HepG2 (cell line): ENCODE results near the gene EWSR1. TPM values are rescaled to one million over a fixed set of nuclear protein-coding genes. Genes with fewer than 3 reads are reported as not detected.

Experiments
- ATAC-seq: fragments of 200-7000 bp; cut with Tn5 transposase; 3 replicates; pipeline ENCODE4 v1.9.1; 2020; ENCODE audit warnings: mild to moderate bottlenecking, moderate library complexity
- BruUV-seq: library from RNA; stranded (reverse); fragments of 400-500 nt; replicated peaks from 2 replicates; lab custom pipeline; 2021; lab: Mats Ljungman, UMichigan
- CTCF ChIA-PET: fragments of 300-600 bp; formaldehyde crosslinking; extraction: SDS; loops from one replicate; lab custom pipeline; 2021; ENCODE audit warnings: low total read pairs, inconsistent platforms, low intra/inter-chr PET ratio; lab: Yijun Ruan, JAX
- POLR2A ChIA-PET: fragments of 350-600 bp; sonication (Branson Sonifier 250); formaldehyde crosslinking; loops from one replicate; lab custom pipeline; 2020; ENCODE audit warnings: antibody characterized with exemption, inconsistent platforms; lab: Yijun Ruan, JAX
- DNase-seq: peaks from one replicate; pipeline ENCODE4 v3.0.0-alpha.2; 2015; ENCODE audit warnings: low spot score
- FAIRE-seq: peaks from 3 replicates; lab custom pipeline; 2011; peaks lifted over from hg19 to GRCh38; lab: Jason Lieb, UNC
- H2AFZ ChIP-seq: one replicate; pipeline ENCODE4 v1.6.1; 2011; ENCODE audit warnings: low read length, inconsistent platforms
- H3K27ac ChIP-seq: fragments of 300-600 bp; 3 replicates; pipeline ENCODE4 v1.8.0; 2011; ENCODE audit warnings: mixed run types, mild to moderate bottlenecking, mixed read lengths, low read length, inconsistent platforms; ENCODE audit not compliant: insufficient read depth; ENCODE audit errors: extremely low read length
- H3K27me3 ChIP-seq, 2 experiments: fragments of 200-600 bp in 1 of 2; 2 replicates in 1 of 2; 3 replicates in 1 of 2; pipeline versions ENCODE4 v1.6.0 to v1.8.0; 2011; ENCODE audit warnings: low read length in 2 of 2, mild to moderate bottlenecking in 2 of 2, moderate library complexity in 2 of 2, inconsistent platforms in 1 of 2; ENCODE audit not compliant: insufficient read depth in 2 of 2, control insufficient read depth in 1 of 2
- H3K36me3 ChIP-seq, 2 experiments: fragments of 200-600 bp in 1 of 2; replicated peaks in 1 of 2; 2 replicates in 1 of 2; 3 replicates in 1 of 2; pipeline versions ENCODE4 v1.5.1 to v1.8.0; 2011; ENCODE audit warnings: low read length in 2 of 2, inconsistent platforms in 1 of 2; ENCODE audit not compliant: insufficient read depth in 2 of 2, control insufficient read depth in 1 of 2
- H3K4me1 ChIP-seq: 2 replicates; pipeline ENCODE4 v1.5.1; 2012; ENCODE audit warnings: low read length, inconsistent platforms; ENCODE audit not compliant: insufficient read depth
- H3K4me2 ChIP-seq: 2 replicates; pipeline ENCODE4 v1.6.0; 2011; ENCODE audit warnings: low read depth, low read length, inconsistent platforms
- H3K4me3 ChIP-seq, 3 experiments: fragments of 200-600 bp in 1 of 3; sonication (generic), shearing (Covaris generic) in 1 of 3; replicated peaks in 1 of 3; 2 replicates each; pipeline ENCODE4 v1.5.1; 2011 to 2016; ENCODE audit warnings: low read length in 3 of 3, inconsistent platforms in 2 of 3, low read depth in 2 of 3, mild to moderate bottlenecking in 2 of 3, control low read depth in 1 of 3, mixed read lengths in 1 of 3; ENCODE audit not compliant: insufficient read depth in 1 of 3
- H3K79me2 ChIP-seq: one replicate; pipeline ENCODE4 v1.6.1; 2011; ENCODE audit warnings: low read length, inconsistent platforms; ENCODE audit not compliant: insufficient read depth
- H3K9ac ChIP-seq: 2 replicates; pipeline ENCODE4 v1.6.0; 2011; ENCODE audit warnings: mild to moderate bottlenecking, low read depth, low read length, inconsistent platforms; ENCODE audit not compliant: insufficient read depth
- H3K9me3 ChIP-seq: 2 replicates; pipeline ENCODE4 v1.5.1; 2012; ENCODE audit warnings: mild to moderate bottlenecking, low read length
- H4K20me1 ChIP-seq: 2 replicates; pipeline ENCODE4 v1.6.0; 2011; ENCODE audit warnings: inconsistent platforms, mild to moderate bottlenecking, low read length, moderate library complexity; ENCODE audit not compliant: insufficient read depth
- ARNT ChIP-seq: fragments of 450-650 bp; IDR thresholded peaks from 2 replicates; pipeline ENCODE4 v1.6.1; 2017
- ARNTL ChIP-seq: sonication (generic); formaldehyde crosslinking; IDR thresholded peaks from 2 replicates; pipeline ENCODE4 v1.4.0; 2020; ENCODE audit warnings: mild to moderate bottlenecking, missing genetic modification reagents
- CREB1 ChIP-seq, 2 experiments: fragments of 450-650 bp in 1 of 2; IDR thresholded peaks; 2 replicates each; pipeline ENCODE4 v1.6.1; 2016 to 2017; ENCODE audit warnings: control low read depth in 1 of 2, mild to moderate bottlenecking in 1 of 2, missing compliant biosample characterization in 1 of 2, missing genetic modification characterization in 1 of 2
- DR1 ChIP-seq: sonication (generic); formaldehyde crosslinking; IDR thresholded peaks from 2 replicates; pipeline ENCODE4 v1.8.0; 2021; ENCODE audit warnings: mild to moderate bottlenecking, missing genetic modification reagents, inconsistent platforms
- FOXP1 ChIP-seq, 2 experiments: fragments of 450-650 bp in 1 of 2; IDR thresholded peaks; 2 replicates each; pipeline ENCODE4 v1.6.1; 2017 to 2018; ENCODE audit warnings: antibody characterized with exemption in 1 of 2
- HNRNPLL ChIP-seq: fragments of 200-400 bp; formaldehyde crosslinking; IDR thresholded peaks from 2 replicates; pipeline ENCODE4 v1.6.1; 2017; ENCODE audit warnings: mild to moderate bottlenecking, low read depth, low read length; ENCODE audit not compliant: poor library complexity, severe bottlenecking
- MED8 ChIP-seq: sonication (generic); formaldehyde crosslinking; IDR thresholded peaks from 2 replicates; pipeline ENCODE4 v1.8.1; 2023; ENCODE audit warnings: mild to moderate bottlenecking, missing genetic modification reagents; ENCODE audit not compliant: insufficient replicate concordance
- NFE2L1 ChIP-seq: sonication (generic); formaldehyde crosslinking; IDR thresholded peaks from 2 replicates; pipeline ENCODE4 v1.4.0; 2020; ENCODE audit warnings: missing genetic modification reagents, mild to moderate bottlenecking, borderline replicate concordance
- REPIN1 ChIP-seq: sonication (generic); formaldehyde crosslinking; IDR thresholded peaks from 2 replicates; pipeline ENCODE4 v1.8.0; 2022; ENCODE audit warnings: missing genetic modification reagents, low read depth, mild to moderate bottlenecking, borderline replicate concordance
- SMAD1 ChIP-seq: sonication (generic); formaldehyde crosslinking; IDR thresholded peaks from 2 replicates; pipeline ENCODE4 v1.4.0; 2020; ENCODE audit warnings: missing genetic modification reagents, low read depth, mild to moderate bottlenecking, borderline replicate concordance
- SNAPC5 ChIP-seq: sonication (generic); formaldehyde crosslinking; IDR thresholded peaks from 2 replicates; pipeline ENCODE4 v1.8.1; 2023; ENCODE audit warnings: mild to moderate bottlenecking, missing genetic modification reagents, borderline replicate concordance
- TERF1 ChIP-seq: sonication (generic); formaldehyde crosslinking; IDR thresholded peaks from 2 replicates; pipeline ENCODE4 v1.8.0; 2022; ENCODE audit warnings: mild to moderate bottlenecking, missing genetic modification reagents, moderate library complexity
- ZFAT ChIP-seq: sonication (generic); formaldehyde crosslinking; conservative IDR thresholded peaks from 2 replicates; pipeline ENCODE4 v1.8.1; 2023; ENCODE audit warnings: missing genetic modification reagents, inconsistent platforms
- ZFY ChIP-seq: sonication (generic); formaldehyde crosslinking; IDR thresholded peaks from 2 replicates; pipeline ENCODE4 v1.4.0; 2020; ENCODE audit warnings: missing genetic modification reagents
- ZNF121 ChIP-seq: sonication (generic); formaldehyde crosslinking; IDR thresholded peaks from 2 replicates; pipeline ENCODE4 v1.5.0; 2020; ENCODE audit warnings: mild to moderate bottlenecking, missing genetic modification reagents
- ZNF383 ChIP-seq: sonication (generic); formaldehyde crosslinking; IDR thresholded peaks from 2 replicates; pipeline ENCODE4 v1.4.0; 2020; ENCODE audit warnings: missing genetic modification reagents, mild to moderate bottlenecking, borderline replicate concordance
- ZNF414 ChIP-seq: sonication (generic); formaldehyde crosslinking; IDR thresholded peaks from 2 replicates; pipeline ENCODE4 v1.5.0; 2020; ENCODE audit warnings: missing genetic modification reagents
- ZNF550 ChIP-seq: sonication (generic); formaldehyde crosslinking; IDR thresholded peaks from 2 replicates; pipeline ENCODE4 v1.4.0; 2020; ENCODE audit warnings: mild to moderate bottlenecking, missing genetic modification reagents, borderline replicate concordance
- ZNF614 ChIP-seq: IDR thresholded peaks from 2 replicates; pipeline ENCODE4 v1.6.1; 2018; ENCODE audit warnings: missing biosample characterization, missing genetic modification reagents, inconsistent platforms, borderline replicate concordance
- WGBS: methylation state at CpG from one replicate; pipeline ENCODE4 v1.1.6; 2017; ENCODE audit warnings: low lambda C conversion rate; 5-methylcytosine and 5-hydroxymethylcytosine counted together
- in situ Hi-C: cut with HindIII; loops from 2 replicates; pipeline ENCODE4 v1.10.0; 2017; ENCODE audit warnings: low pct_unique_long_range_greater_than_20kb; ENCODE audit not compliant: extremely low pct_ligation_motif_present
- intact Hi-C: fragments of 100-400 bp; cut with micrococcal nuclease; formaldehyde crosslinking; loops from one replicate; pipeline ENCODE4 v1.10.0; 2022; ENCODE audit not compliant: unreplicated experiment
- polyA plus RNA-seq, 8 experiments: library from polyadenylated mRNA; depleted of rRNA in 3 of 8; stranded (reverse) in 7 of 8; unstranded in 1 of 8; fragments of >200 nt; fragmentation: Illumina TruSeq in 4 of 8; extraction: Trizol in 4 of 8; gene quantifications; 2 replicates each; pipeline versions ENCODE4 v1.2.1 to v1.2.3, GENCODE V29; 2011 to 2016; ENCODE audit warnings: low read depth in 4 of 8, missing spikeins in 1 of 8, mixed read lengths in 1 of 8; ENCODE audit not compliant: insufficient read depth in 1 of 8
- total RNA-seq, 5 experiments: library from RNA; depleted of rRNA; stranded (reverse); fragments of >200 nt; fragmentation: Illumina TruSeq; extraction: Trizol; gene quantifications; 2 replicates each; pipeline ENCODE4 v1.2.3, GENCODE V29; 2016; ENCODE audit warnings: low read depth in 1 of 5

EWSR1 gene
- total and polyA plus RNA-seq, 2 of the 13 experiments (the other 11 are each of a cell fraction or from before 2014, with no cell fraction given) = 211 to 326 TPM

- Histone ChIP-seq H3K9ac (no peak overlapping the region), H4K20me1 (no peaks in the 10 kb centered on the region), H3K4me1 (peaks cover 34% of the 10 kb centered on the region), H3K9me3 (no peaks in the 10 kb centered on the region), H3K4me2 (no peak overlapping the region), H3K79me2 (no peaks in the 10 kb centered on the region), H3K4me3 (no peak overlapping the region), H3K36me3 (no peaks in the 10 kb centered on the region), H2AFZ (no peak overlapping the region), H3K27me3 (peaks cover 7 to 11% of the 10 kb centered on the region in 2 experiments; a peak in 4 of 5 replicates), H3K27ac (no peak overlapping the region)
- ATAC-seq (no peak), FAIRE-seq (no peak), DNase-seq (no peak)
- intact Hi-C loops = no loop called here
- in situ Hi-C loops = no loop called here
- no peak for TF ChIP-seq ZNF383
- no peak for TF ChIP-seq HNRNPLL
- no peak for TF ChIP-seq DR1
- TF ChIP-seq CREB1 (IDR thresholded peaks at IDR 0.05) = no peak
- TF ChIP-seq CREB1 (CRISPR knock-in tag; IDR thresholded peaks at IDR 0.05) = no peak
- TF ChIP-seq FOXP1 (IDR thresholded peaks at IDR 0.05) = no peak
- TF ChIP-seq FOXP1 (CRISPR knock-in tag; IDR thresholded peaks at IDR 0.05) = no peak
- no peak for TF ChIP-seq TERF1 (CRISPR knock-in tag)
- TF ChIP-seq ZNF414 = no peak
- no peak for TF ChIP-seq ZFAT (CRISPR knock-in tag)
- TF ChIP-seq ZNF550 (CRISPR knock-in tag) = no peak
- TF ChIP-seq NFE2L1 (CRISPR knock-in tag) = no peak
- no peak for TF ChIP-seq SMAD1
- no peak for TF ChIP-seq ARNT
- no peak for TF ChIP-seq REPIN1
- TF ChIP-seq ZNF614 (CRISPR knock-in tag) = no peak
- TF ChIP-seq ZNF121 (CRISPR knock-in tag) = no peak
- TF ChIP-seq MED8 = no peak
- TF ChIP-seq ARNTL (CRISPR knock-in tag) = no peak
- TF ChIP-seq ZFY = no peak
- TF ChIP-seq SNAPC5 (CRISPR knock-in tag) = no peak
- ChIA-PET POLR2A (no interaction called here), CTCF (no interaction called here)
- BruUV-seq = no TSS peak
- 52% methylated on average over 12 of the region's 19 CpGs for WGBS
These were observed 36.8 kb upstream of the EWSR1 start for GRCh38 chr22:29230972-29231875.
